Measurements from ENCODE around the gene ARL16. TPM values are rescaled to one million over a fixed set of nuclear protein-coding genes. Genes with fewer than 3 reads are reported as not detected.
A peak's percentile ranks its signal among the peaks of the same experiment; 100 is the strongest.

Gene ARL16
- total RNA-seq, 1 experiment from 2014 or later = 47.5 TPM

GRCh38 chr17:81713556-81714411, 30.2 kb upstream of the ARL16 start:
- ATAC-seq = peak; percentile 12
- H3K27me3 ChIP-seq (ENCODE audit: insufficient read depth, low read length) = no peaks in the 10 kb centered on the region
- no peaks in the 10 kb centered on the region for H4K20me1 ChIP-seq (ENCODE audit: insufficient read depth)
- ChIA-PET CTCF (interaction anchor here (1.0 to 1.5 kb wide), 2 partner anchors 8 to 13 kb away, joined by 3 to 8 read pairs; no protein-coding TSS in a partner anchor), RAD21 (ENCODE audit: low non-redundant PET in 1 of 2, low total read pairs in 2 of 2, uncharacterized antibody in 2 of 2, unreplicated experiment in 2 of 2) (no interaction called here), POLR2A (interaction anchor here (0.8 to 1.9 kb wide), 6 partner anchors 9 to 214 kb away, joined by 3 to 5 read pairs (median 3); partner anchors contain the start of genes ARL16, HGS, MAFG and MRPL12)
- no peaks in the 10 kb centered on the region for H3K9me3 ChIP-seq (ENCODE audit: control insufficient read depth in 1 of 2, insufficient read depth in 1 of 2, low read depth in 1 of 2, low read length in 2 of 2)
- H3K4me1 ChIP-seq (ENCODE audit: control insufficient read depth in 1 of 2, insufficient read depth in 2 of 2, low read length in 2 of 2) = peaks cover 32 to 41% of the 10 kb centered on the region in 2 experiments
- H3K79me2 ChIP-seq (ENCODE audit: insufficient read depth, low read length) = peaks cover 34% of the 10 kb centered on the region
- no TSS peak for BruUV-seq (replicated peaks)
- H3K9me2 ChIP-seq (ENCODE audit: insufficient read depth) = no peaks in the 10 kb centered on the region
- H3K4me2 ChIP-seq (ENCODE audit: low read length) = peak overlapping the region; percentile 100
- peak overlapping the region; percentile 66 to 96 for H3K4me3 ChIP-seq (replicated peaks in 1 of 2; ENCODE audit: low read depth in 1 of 2, low read length in 2 of 2)
- no peak overlapping the region for H2AFZ ChIP-seq (ENCODE audit: low read depth, low read length, poor library complexity, severe bottlenecking)
- intact Hi-C loops (cut with micrococcal nuclease) = no loop called here
- peak overlapping the region; percentile 93 for H3K9ac ChIP-seq (ENCODE audit: low read length)
- TF ChIP-seq CEBPB (IDR thresholded peaks at IDR 0.05; ENCODE audit: low read depth) = no peak
- no peak for TF ChIP-seq ZBTB33 (IDR thresholded peaks at IDR 0.05; ENCODE audit: extremely low read depth, insufficient replicate concordance, low read length)
- no peak for TF ChIP-seq YY1 (IDR thresholded peaks at IDR 0.05; ENCODE audit: extremely low read depth, insufficient replicate concordance, low read depth, low read length)
- no peak for TF ChIP-seq CBX3 (IDR thresholded peaks at IDR 0.05; ENCODE audit: low read depth)
- TF ChIP-seq ZFX (IDR thresholded peaks at IDR 0.05) = no peak
- TF ChIP-seq POLR2AphosphoS5 (IDR thresholded peaks at IDR 0.05; ENCODE audit: low read depth, low read length) = no peak
- no peak for TF ChIP-seq EZH2phosphoT487 (IDR thresholded peaks at IDR 0.05; ENCODE audit: borderline replicate concordance)
- TF ChIP-seq SIN3A (IDR thresholded peaks at IDR 0.05; ENCODE audit: low read depth) = no peak
- no peak for TF ChIP-seq REST (IDR thresholded peaks at IDR 0.05; ENCODE audit: low read depth)
- no peak for TF ChIP-seq ELF1 (IDR thresholded peaks at IDR 0.05; ENCODE audit: borderline replicate concordance, low read depth)
- no peak for TF ChIP-seq CTCF (IDR thresholded peaks at IDR 0.05 in 2 of 3, conservative IDR thresholded peaks at IDR 0.05 in 1 of 3; ENCODE audit: borderline replicate concordance in 1 of 3, insufficient read depth in 1 of 3, low read depth in 2 of 3, low read length in 2 of 3)
- no peak for TF ChIP-seq SP1 (IDR thresholded peaks at IDR 0.05; ENCODE audit: low read depth)
- no peak for TF ChIP-seq FOSL1 (IDR thresholded peaks at IDR 0.05; ENCODE audit: low read depth)
- no peak for TF ChIP-seq RAD21 (IDR thresholded peaks at IDR 0.05; ENCODE audit: low read depth)
- no peak for TF ChIP-seq TCF7L2 (IDR thresholded peaks at IDR 0.05; ENCODE audit: borderline replicate concordance, extremely low read depth, insufficient read depth, insufficient read length)
- no peak for TF ChIP-seq ZNF274 (IDR thresholded peaks at IDR 0.05; ENCODE audit: low read depth, low read length)
- no peak for TF ChIP-seq POLR2A (IDR thresholded peaks at IDR 0.05; ENCODE audit: borderline replicate concordance, extremely low read depth, insufficient read depth, insufficient read length)
- H3K36me3 ChIP-seq (ENCODE audit: control insufficient read depth in 1 of 2, insufficient read depth in 2 of 2, low read length in 2 of 2) = peaks cover 3 to 5% of the 10 kb centered on the region in 2 experiments; a peak in 3 of 4 replicates
- peak overlapping the region; percentile 96 for H3K27ac ChIP-seq (ENCODE audit: low read depth, low read length)
- DNase-seq (ENCODE audit: low read depth, low spot score) = no peak
